GM18499 (cell line): Measurements from ENCODE around the gene CHST12.

Experiments
- ATAC-seq: cut with Tn5 transposase; IDR thresholded peaks from one replicate; pipeline ENCODE4 v1.9.1; 2021; ENCODE audit warnings: moderate number of reproducible peaks; ENCODE audit not compliant: insufficient read depth, unreplicated experiment

CHST12 gene

DNA sequence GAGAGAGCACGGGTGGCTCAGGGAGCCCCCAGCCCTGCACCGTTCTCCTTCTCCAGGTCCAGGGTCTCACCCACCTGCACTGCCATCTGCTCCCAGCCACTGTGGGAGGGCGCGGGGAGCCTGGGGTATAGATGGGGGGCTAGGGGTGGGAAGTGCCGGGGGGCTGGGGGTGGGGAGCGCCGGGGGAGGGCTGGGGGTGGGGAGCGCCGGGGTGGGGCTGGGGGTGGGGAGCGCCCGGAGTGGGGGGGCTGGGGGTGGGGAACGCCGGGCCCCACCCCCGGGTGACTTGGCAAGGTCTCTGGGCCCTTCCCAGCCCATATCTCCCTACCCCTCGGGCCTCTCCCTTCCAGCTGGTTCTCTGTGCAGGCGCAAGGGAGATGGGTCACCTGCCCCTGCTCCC is 72.9 kb downstream of the CHST12 start, which contains the start of gene GRIFIN:
Gene GRIFIN, minus strand, starts transcription at position 101 of the 400 bp plus-strand sequence. Its CDS starts 15 bp downstream, at position 86.
- no peak for ATAC-seq

DNA sequence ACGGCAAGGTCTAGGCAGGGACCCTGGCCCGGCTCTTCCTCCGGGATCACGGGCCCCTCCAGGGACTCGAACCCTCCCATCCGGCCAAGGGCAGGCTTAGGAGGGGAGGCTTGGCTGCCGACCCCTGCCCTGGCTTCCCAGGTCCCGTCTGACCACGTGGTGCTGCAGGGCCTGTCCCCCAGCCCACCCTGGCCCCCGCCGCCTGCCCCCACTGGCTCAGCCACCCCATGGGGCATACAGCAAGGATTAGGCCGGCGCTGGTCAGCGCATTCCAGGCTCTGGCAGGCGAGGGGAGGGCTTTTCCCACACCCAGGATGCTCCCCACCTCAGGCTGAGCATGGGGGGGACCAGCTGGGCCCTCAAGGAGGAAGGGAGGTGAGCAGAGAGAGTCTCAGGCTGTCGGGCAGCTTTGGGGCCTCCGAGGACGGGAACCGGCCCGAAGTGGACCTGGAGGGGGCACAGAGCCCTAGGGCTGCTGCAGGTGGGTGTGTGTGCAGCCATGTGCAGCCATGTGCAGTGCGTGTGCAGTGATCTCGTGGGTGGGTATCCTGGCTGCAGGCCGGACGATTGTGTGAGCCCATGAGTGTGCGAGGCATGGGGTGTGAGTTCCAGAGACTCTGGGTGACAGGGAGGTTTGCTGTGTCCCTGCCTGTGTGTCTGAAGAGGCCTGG is 73.5 kb downstream of the CHST12 start:
- no peak for ATAC-seq

DNA sequence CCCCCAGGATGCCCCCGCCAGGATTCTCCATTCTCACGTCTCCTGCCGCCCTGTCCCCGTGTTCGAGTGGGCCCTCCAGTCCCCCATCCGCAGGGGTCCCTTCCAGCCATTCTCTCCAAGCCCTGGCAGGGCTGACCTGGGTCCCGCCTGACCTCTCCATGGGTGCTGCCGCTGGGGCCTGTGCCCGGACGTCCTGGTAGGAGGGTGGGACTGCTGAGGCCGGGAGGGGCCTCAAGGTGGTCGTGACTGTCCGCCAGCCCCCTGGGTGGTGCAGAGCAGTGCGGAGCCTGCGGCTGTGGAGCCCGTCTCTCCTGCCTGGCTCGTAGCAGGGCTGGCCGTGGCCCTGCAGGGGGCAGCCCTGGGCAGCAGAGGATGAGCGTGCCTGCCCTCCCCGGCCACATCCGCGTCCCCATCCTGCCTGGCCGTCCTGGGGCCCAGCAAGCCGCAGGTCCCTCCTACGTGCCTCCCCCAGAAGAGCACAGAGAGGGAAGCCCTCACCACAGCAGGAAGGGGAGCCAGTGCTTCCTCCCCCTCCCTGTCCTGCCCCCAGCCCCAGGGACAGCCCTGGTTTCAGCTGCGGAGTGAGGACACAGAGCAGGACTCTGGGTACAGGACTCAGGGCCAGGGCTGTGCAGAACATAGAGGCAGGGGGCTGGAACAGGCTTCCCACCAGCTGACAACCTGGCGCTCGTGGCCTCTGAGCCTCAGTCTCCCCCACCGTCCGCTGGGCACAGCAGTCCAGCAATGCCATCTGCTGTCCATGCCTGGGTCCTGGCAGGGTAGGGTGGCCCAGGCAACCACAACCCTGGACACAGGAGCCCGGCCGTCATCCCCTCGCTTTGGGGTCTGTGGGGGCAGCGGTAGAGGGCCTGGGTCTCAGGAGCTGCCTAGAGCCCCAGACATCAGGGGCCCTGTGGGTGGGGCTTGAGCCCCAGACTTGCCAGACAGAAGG is 74.3 kb downstream of the CHST12 start:
- no peak for ATAC-seq

DNA sequence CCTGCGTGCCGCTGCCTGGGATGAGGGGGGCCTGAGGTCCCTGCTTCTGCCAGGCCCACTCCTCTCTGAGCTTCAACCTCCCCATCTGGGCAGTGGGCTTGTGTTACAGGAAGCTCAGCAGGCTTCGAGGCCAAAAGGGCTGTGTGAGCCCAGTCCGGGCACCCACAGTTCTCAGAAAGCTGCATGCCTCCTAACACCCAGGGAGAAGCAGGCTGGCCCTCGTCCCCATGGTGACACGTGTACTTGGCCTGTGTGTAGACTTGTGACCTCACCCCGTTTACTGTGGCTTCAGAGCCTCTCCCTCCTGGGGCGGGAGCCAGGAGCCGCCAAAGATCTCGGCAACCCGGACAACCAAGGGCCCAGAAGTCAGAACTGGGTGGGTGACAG is 75.0 kb downstream of the CHST12 start:
- no peak for ATAC-seq

DNA sequence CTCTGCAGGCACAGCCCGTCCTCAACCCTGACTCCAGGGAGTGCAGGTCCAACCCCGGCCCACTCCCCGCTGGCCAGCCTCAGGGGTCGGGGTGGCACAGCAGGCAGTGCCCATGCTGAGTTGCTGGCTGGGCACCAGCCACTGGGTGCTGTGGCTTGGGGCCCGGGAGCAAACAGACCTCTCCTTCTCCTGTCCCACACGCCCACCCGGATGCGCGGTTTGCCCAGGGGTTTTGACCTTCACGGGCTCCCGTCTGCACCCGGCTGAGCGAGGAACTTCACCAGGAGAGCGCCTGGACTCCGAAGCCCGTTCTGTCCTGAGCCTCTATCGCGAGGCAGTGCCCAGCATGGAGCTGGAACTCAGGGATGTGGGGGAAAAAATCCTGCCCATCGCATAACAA is 75.4 kb downstream of the CHST12 start:
- no peak for ATAC-seq

DNA sequence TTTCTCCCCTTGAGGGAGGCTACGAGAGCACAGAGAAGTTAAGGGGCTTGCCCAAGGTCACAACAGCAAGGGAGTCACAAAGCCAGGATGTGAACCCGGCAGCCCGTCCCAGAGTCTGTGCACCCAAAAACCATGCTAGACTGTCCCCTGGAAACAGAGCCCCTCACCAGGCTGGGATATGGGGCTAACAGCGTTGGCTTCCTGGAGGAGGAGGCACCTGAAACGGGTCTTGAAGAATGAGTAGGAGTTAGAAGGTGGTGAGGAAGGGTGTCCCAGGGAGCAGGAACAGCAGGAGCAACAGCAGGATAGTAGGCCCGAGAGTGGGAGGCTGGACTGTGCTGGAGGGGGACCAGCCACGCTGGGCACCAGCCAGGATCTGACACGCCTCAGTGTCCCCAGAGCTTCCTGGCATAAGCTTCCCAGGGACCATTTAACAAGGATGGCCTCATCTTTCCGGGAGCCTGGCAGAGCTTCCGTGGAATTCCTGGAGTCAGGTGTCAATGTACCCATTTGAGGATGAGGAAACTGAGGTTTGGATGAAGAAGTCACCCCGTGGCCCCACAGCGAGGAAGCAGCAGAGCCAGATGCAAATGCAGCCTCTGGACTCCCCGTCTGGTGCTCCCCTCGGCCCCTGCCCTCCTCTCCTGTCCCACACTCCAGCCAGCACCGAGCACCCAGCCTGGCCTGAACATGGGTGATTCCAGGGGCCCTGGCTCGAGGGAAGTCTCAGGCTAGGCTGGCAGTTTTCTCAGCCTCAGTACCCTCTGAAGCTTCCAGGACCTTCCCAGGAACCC is 76.1 kb downstream of the CHST12 start:
- no peak for ATAC-seq

DNA sequence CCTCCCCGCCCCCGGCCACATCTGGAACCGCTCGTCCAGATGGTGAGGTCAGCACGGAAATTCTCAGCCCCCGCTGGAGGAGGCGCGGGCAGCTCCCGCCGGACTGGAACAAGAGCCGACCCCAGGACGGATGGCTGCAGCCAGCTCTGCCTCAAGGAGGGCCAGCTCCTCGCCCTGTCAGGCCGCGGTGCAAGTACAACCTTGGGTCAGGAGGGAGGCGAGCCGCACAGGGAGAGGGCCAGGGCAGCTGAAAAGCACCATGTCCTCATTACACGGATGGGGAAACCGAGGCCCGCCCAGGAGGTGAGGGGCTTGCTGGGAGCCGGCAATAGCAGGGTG is 76.6 kb downstream of the CHST12 start:
- no peak for ATAC-seq

DNA sequence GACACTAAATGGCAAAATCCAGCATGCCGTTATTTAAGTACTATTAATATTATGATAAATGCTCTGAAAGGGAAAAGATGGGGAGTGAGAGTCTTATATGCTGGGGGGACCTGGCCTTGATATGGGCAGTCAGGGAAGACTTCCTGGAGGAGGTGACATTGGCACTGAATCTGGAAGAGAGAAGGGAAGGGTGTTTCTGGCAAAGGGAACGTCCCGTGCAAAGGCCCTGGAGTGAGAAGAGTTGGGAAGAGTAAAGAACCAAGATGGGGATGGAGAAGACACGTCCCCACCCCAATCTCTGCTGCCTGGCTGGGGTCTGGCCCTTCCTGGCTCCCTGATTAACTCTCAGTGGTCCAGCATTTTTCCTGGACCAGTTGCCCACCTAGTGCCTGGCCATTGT is 77.8 kb downstream of the CHST12 start:
- ATAC-seq = no peak

DNA sequence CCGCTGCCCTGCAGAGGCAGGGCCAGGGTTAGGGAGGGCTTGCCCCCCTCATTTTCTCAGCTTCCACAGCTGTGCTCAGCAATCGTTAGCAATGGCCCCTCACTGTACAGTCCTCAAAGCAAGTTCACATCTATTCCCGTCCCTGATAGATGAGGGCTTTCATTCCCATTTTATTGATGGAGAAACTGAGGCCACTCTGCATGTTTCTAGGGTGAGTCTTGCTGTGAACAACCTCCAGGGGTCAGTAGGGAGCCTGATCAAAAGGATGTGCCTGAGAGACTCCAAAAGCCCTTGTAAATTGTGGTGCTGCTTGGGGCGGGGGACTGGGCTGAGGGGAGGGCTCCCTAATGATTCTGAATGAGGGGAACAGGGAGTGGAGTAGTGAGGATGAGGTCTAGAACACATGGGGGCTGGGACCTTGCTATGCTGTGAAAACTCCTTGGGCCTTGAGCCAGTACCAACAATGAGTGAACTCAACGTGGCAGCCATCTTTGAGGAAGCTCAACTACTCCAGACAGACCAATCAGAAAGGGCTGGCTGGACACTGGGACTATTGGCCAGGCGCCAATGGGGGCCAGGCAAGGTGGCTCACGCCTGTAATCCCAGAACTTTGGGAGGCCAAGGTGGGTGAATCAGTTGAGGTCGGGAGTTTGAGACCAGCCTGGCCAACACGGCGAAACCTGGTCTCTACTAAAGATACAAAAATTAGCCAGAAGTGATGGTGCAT is 79.5 kb downstream of the CHST12 start:
- ATAC-seq = no peak

DNA sequence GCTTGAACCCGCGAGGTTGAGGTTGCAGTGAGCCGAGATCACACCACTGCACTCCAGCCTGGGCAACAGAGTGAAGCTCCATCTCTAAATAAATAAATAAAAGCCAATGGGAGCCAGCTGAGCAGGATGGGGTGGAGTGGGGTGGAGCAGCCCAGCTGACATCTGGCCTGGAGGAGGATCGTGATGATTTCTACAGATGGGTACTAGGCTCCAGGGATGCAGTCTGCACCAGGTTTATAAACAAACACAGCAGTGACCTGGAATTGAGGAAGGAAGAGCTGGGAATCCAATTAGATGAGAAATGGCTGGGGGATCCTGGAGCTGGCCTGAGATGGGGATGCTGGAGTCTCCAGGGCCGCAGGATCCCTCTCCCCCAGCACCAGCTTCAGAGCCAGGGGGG is 80.1 kb downstream of the CHST12 start:
- ATAC-seq = no peak

DNA sequence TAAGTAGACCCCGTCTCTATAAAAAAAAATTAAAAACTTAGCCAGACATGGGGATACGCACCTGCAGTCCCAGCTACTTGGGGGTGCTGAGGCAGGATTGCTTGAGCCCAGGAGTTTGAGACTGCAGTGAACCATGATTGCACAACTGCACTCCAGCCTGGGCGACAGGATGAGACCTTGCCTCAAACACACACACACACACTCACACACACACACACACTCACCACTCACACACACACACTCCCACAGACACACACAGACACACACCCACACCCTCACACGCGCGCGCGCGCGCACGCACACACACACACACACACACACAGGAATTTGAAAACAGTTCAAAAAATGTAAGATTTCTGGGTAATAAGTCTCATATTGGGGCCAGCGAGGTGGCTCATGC is 81.5 kb downstream of the CHST12 start:
- no peak for ATAC-seq

DNA sequence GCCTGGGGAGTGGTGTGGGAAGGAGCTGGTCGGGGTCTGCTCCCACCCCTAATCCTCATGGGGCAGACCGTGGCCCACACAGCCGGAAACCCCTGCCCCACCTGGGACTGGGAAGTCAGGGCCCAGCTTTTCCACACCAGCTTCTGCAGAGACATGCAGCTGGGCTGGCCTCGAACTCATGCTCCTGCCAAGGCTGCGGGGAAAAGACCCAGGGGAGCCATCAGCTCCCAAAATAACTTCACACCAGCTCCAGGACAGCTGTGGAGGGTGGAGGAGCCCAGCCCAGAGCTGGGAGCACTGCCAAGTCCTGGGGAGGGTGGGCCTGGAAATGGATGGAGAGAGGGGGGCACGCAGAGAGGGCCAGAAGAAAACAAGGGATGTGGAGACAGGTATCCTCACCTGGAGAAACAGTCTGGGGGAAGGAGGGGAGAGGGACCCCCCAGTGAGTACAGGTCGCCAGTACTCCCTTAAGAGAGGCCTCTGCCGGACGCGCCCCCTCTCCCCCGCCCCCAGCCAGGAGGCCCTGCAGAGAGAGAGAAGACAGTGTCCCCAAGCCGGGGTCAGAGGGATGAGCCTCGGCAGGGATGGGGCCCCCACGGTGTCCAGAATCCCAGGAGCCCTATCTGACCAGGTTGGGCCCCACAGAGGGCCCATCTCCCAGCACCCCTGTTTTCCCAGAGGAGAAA is 84.3 kb downstream of the CHST12 start:
- no peak for ATAC-seq

DNA sequence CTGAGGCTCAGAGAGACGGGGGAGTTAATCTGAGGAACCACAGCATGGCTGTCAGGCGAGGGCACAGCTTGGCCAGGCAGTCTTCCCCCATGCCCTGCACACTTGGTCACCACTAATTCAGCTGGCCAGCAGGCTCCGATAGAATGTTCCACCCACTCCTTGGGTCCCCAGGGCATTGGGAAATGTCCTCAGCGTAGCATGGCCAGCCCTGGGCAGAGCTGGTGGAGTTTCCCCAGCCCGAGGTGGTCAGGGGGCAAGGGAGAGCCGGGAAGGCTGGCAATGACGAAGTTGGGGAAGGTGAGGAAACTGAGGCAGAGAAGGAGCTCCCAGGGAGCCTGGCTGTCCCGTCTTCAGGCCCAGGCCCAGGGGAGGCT is 84.8 kb downstream of the CHST12 start:
- ATAC-seq = no peak

DNA sequence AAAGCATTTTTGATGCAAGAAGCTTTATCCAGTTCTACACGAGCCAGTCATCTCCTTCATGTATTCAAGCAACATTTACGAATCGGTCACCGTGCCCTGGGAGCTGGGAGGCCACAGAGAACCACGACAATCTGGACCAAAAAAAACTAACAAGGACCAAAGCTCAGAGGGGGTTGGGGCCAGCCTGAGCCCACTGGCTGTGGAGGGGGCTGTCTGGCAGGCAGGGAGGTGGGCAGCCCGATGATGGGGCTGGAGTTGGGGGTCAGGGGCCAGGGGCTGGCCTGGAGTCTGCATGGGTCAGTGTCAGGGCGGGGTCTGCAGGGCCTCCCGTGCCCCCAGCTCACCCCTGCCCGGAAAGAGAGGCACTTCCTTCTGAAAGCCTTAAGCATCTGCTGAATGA is 85.3 kb downstream of the CHST12 start:
- no peak for ATAC-seq

DNA sequence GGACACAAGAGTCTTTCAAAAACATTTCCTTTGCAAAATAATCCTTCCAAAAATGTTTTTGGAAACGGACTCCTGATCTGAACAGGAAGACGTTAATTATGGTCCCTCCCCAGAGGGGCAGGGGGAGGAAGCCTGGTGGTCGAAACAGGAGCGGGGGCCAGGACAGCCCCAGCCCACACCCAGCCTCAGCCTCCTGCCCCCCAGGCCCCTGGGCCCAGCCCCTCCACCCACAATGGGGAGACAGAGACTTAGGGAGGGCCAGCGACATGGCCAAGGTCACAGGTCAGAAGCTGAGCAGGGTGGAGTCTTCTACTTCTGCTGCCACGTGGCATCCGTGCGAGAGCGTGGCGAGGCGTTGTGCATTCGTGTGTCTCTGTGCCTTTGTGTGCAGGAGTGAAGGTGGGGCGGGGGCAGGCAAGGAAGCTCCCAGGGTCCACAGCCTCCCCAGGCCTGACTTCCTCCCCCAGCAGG is 86.8 kb downstream of the CHST12 start:
- ATAC-seq = no peak

DNA sequence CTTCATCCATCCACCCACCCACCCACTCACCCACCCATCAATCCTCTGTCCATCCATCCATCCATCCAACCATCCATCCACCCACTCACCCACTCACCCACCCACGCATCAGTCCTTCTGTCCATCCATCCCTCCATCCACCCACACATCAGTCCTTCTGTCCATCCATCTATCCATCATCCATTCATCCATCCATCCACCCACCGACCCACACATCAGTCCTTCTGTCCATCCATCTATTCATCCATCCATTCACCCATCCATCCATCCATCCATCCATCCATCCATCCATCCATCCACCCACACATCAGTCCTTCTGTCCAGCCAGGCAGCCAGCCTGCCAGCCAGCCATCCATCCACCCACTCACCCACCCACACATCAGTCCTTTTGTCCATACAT is 88.6 kb downstream of the CHST12 start:
- no peak for ATAC-seq

DNA sequence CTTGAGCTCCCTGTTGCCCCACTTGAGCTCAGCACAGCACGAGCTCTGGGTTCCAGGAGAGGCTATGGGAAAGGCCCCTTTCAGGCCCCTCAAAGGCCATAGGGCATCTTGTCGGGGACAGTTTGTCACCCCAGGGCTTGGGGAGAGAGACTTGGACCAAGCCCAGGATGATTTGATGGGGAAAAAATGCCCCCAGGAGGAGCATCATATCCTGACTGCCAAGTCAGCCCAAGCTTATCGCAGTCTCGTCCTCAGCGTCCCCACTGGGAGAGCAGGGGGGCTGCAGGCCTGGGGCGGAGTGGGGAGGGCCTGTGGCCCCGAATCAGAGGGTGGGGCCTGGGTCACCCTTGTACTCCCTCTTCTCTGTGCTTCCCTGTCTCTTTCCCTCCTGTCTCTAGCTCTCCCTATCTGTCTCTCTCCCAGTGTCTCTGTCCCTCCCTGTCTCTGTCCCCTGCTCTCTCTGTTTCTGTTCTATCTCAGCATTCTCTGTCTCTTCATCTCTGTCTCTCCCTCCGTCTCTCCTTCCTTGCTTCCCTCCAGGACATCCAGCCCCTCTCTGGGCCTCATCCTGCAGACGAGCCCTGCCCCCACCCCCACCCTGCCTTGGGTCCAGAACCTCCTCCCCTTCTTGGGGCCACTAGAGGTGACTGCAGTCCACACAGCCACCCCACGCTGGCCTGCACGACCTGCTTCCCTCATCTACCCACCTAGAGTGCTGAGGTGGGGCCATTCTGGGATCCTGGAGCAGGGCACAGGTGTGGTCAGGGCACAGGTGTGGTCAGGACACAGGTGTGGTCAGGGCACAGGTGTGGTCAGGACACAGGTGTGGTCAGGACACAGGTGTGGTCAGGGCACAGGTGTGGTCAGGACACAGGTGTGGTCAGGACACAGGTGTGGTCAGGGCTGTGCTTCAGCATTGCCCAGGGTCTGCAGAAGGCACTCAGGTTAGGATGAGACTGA is 90.1 kb downstream of the CHST12 start:
- no peak for ATAC-seq
